ENCODE measurements around the gene SLC34A3.
A peak's percentile ranks its signal among the peaks of the same experiment; 100 is the strongest.

The SLC34A3 gene

GRCh38 chr9:137240318-137240840 lies 9.7 kb downstream of the SLC34A3 start:
- H3K36me3 ChIP-seq (ENCODE audit: insufficient read depth) = peaks cover 7% of the 10 kb centered on the region; the same call in 1 of the 2 replicates
- H3K4me3 ChIP-seq (IDR thresholded peaks at IDR 0.05; ENCODE audit: insufficient read depth, low read depth, low read length) = no peak overlapping the region
- H3K27ac ChIP-seq = peak overlapping the region; percentile 91
- H3K27me3 ChIP-seq (ENCODE audit: insufficient read depth, low read depth) = peaks cover 5% of the 10 kb centered on the region; the same call in 1 of the 2 replicates
- peaks cover 12% of the 10 kb centered on the region; the same call in 1 of the 2 replicates for H4K20me1 ChIP-seq (ENCODE audit: insufficient read depth)
- TF ChIP-seq, protein P1, sequence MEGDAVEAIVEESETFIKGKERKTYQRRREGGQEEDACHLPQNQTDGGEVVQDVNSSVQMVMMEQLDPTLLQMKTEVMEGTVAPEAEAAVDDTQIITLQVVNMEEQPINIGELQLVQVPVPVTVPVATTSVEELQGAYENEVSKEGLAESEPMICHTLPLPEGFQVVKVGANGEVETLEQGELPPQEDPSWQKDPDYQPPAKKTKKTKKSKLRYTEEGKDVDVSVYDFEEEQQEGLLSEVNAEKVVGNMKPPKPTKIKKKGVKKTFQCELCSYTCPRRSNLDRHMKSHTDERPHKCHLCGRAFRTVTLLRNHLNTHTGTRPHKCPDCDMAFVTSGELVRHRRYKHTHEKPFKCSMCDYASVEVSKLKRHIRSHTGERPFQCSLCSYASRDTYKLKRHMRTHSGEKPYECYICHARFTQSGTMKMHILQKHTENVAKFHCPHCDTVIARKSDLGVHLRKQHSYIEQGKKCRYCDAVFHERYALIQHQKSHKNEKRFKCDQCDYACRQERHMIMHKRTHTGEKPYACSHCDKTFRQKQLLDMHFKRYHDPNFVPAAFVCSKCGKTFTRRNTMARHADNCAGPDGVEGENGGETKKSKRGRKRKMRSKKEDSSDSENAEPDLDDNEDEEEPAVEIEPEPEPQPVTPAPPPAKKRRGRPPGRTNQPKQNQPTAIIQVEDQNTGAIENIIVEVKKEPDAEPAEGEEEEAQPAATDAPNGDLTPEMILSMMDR (conservative IDR thresholded peaks at IDR 0.05; ENCODE audit: low read depth, low read length) = no peak
- H2AFZ ChIP-seq (ENCODE audit: low read depth) = peak overlapping the region; percentile 72
- peak overlapping the region; percentile 82 for H3K9ac ChIP-seq
- H3K4me2 ChIP-seq = peak overlapping the region; percentile 58
- H3K79me2 ChIP-seq (ENCODE audit: insufficient read depth, low read depth) = peaks cover 17% of the 10 kb centered on the region
- H3K4me1 ChIP-seq (ENCODE audit: low read depth, poor library complexity, severe bottlenecking) = peaks cover 31% of the 10 kb centered on the region

DNA sequence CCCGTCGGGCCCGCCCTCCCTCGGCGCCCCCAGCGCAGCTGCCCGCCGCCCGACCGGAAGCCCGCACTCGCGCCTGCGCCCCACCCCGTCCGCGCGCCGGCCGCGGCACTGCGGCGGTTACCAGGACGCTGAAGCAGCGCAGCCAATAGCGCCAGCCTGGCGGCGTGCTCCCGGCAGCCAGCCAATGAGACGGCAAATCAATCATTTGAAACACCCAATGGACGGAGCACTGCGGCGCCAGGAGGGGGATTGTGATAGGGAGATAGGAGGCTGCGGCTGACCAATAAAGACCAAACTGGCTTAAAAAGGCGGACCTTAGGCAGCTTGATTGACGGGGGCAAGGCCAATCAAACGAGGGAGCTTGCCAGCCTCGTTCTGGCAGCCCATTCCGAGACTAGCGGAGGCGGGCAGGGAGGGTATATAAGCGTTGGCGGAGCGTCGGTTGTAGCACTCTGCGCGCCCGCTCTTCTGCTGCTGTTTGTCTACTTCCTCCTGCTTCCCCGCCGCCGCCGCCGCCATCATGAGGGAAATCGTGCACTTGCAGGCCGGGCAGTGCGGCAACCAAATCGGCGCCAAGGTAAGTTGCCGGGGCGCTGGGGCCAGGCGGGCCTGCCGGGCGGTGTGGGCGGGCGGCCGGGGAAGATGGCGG lies 10.3 kb downstream of the SLC34A3 start, which contains the start of gene TUBB4B:
Gene TUBB4B, plus strand, starts transcription at position 447 of the 649 bp plus-strand sequence. Its CDS starts 74 bp downstream, at position 521.
- H3K27me3 ChIP-seq (ENCODE audit: insufficient read depth, low read depth) = no peaks in the 10 kb centered on the region
- H2AFZ ChIP-seq (ENCODE audit: low read depth) = peak within 1 kb of the TSS; percentile 72

GRCh38 chr9:137241490-137242268 lies 11.0 kb downstream of the SLC34A3 start:
- TF ChIP-seq, protein P1 (conservative IDR thresholded peaks at IDR 0.05; ENCODE audit: low read depth, low read length) = no peak
- Histone ChIP-seq H4K20me1 (ENCODE audit: insufficient read depth) (peaks cover 12% of the 10 kb centered on the region; the same call in 1 of the 2 replicates), H3K27ac (peak overlapping the region; percentile 52), H3K27me3 (ENCODE audit: insufficient read depth, low read depth) (no peaks in the 10 kb centered on the region), H3K4me1 (ENCODE audit: low read depth, poor library complexity, severe bottlenecking) (peaks cover 25% of the 10 kb centered on the region), H3K4me2 (peak overlapping the region; percentile 76), H2AFZ (ENCODE audit: low read depth) (no peak overlapping the region), H3K36me3 (ENCODE audit: insufficient read depth) (peaks cover 7% of the 10 kb centered on the region; the same call in 1 of the 2 replicates), H3K4me3 (IDR thresholded peaks at IDR 0.05; ENCODE audit: insufficient read depth, low read depth, low read length) (no peak overlapping the region), H3K79me2 (ENCODE audit: insufficient read depth, low read depth) (peaks cover 17% of the 10 kb centered on the region), H3K9ac (peak overlapping the region; percentile 62; the same call in 1 of the 2 replicates)

More for the DNA sequence above, 10.3 kb downstream of the SLC34A3 start, which contains the start of gene TUBB4B:
- Histone ChIP-seq H4K20me1 (ENCODE audit: insufficient read depth) (peaks cover 12% of the 10 kb centered on the region; the same call in 1 of the 2 replicates), H3K4me2 (peak within 1 kb of the TSS; percentile 76), H3K27ac (peak within 1 kb of the TSS; percentile 91), H3K9ac (peak within 1 kb of the TSS; percentile 82), H3K4me3 (IDR thresholded peaks at IDR 0.05; ENCODE audit: insufficient read depth, low read depth, low read length) (no peak within 1 kb of the TSS), H3K36me3 (ENCODE audit: insufficient read depth) (peaks cover 7% of the 10 kb centered on the region; the same call in 1 of the 2 replicates), H3K4me1 (ENCODE audit: low read depth, poor library complexity, severe bottlenecking) (peaks cover 31% of the 10 kb centered on the region), H3K79me2 (ENCODE audit: insufficient read depth, low read depth) (peaks cover 17% of the 10 kb centered on the region)
- TF ChIP-seq, protein P1 (conservative IDR thresholded peaks at IDR 0.05; ENCODE audit: low read depth, low read length) = no peak
